Dendritic cell treated with granulocyte-macrophage colony-stimulating factor and Interleukin-4, amounts not matched to agents 40 ng/mL and 50 ng/mL, for 4 days (primary cell): ENCODE measurements around the gene SV2B.

Experiments used
- H3K27ac Mint-ChIP-seq: one replicate; pipeline ENCODE4 v1.8.0; 2022; ENCODE audit warnings: mild to moderate bottlenecking, mixed read lengths
- H3K27me3 Mint-ChIP-seq: one replicate; pipeline ENCODE4 v1.8.0; 2022; ENCODE audit warnings: mild to moderate bottlenecking, mixed read lengths
- H3K36me3 Mint-ChIP-seq: one replicate; pipeline ENCODE4 v1.8.0; 2022; ENCODE audit warnings: low read depth, mixed read lengths
- H3K4me1 Mint-ChIP-seq: one replicate; pipeline ENCODE4 v1.8.0; 2022; ENCODE audit warnings: low read depth, mixed read lengths
- H3K4me3 Mint-ChIP-seq: one replicate; pipeline ENCODE4 v1.8.0; 2022; ENCODE audit warnings: mild to moderate bottlenecking, moderate library complexity, mixed read lengths
- H3K9me3 Mint-ChIP-seq: one replicate; pipeline ENCODE4 v1.8.0; 2022; ENCODE audit warnings: mixed read lengths
- intact Hi-C: fragments of 100-400 bp; cut with micrococcal nuclease; formaldehyde crosslinking; loops from one replicate; pipeline ENCODE4 v1.15.0; 2022

Gene SV2B, protein sequence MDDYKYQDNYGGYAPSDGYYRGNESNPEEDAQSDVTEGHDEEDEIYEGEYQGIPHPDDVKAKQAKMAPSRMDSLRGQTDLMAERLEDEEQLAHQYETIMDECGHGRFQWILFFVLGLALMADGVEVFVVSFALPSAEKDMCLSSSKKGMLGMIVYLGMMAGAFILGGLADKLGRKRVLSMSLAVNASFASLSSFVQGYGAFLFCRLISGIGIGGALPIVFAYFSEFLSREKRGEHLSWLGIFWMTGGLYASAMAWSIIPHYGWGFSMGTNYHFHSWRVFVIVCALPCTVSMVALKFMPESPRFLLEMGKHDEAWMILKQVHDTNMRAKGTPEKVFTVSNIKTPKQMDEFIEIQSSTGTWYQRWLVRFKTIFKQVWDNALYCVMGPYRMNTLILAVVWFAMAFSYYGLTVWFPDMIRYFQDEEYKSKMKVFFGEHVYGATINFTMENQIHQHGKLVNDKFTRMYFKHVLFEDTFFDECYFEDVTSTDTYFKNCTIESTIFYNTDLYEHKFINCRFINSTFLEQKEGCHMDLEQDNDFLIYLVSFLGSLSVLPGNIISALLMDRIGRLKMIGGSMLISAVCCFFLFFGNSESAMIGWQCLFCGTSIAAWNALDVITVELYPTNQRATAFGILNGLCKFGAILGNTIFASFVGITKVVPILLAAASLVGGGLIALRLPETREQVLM

DNA sequence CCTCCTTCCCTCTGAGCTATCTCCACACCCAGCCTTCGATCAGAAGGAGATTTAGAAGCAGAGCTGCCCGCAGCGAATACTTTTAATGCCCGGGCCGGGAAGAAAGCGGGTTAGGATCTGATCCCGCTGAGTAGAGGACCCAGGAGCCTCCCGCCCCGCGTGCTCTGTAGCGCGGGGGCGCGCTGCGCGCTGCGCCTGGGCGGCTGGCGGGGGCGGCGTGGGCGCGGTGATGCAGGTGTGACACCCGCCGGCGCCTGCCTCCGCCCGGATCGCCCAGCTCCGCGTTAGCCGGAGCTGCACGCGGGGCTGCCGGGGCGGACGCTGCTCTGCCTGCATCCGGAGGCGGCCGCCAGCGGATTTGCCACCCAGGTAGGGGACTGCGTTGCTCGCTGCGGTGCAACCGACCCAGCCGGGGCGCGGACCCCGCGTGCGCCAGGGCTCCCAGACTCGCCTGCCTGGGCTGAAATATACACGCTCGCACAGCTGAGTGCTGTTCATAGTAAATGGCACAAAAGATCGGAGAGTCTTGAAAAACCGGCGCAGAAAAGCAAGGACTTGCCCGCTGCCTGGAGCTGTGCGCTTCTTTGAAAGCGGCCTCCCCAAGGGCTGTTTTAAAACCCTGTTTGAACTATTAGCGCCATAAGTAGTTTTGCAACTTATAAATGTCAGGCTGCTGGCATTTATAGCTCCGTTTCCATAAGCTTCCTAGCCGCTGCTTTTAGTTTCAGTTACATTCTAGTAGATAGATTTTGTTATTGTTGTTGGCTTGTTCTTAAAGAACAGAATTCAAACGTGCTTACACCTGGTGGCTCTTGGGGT lies at the start of gene SV2B:
Gene SV2B (plus strand): TSS at position 263 of the 819 bp plus-strand sequence. CDS start 126,007 bp downstream, outside the sequence.
- intact Hi-C loops: no loop called here
- no peaks in the 10 kb centered on the region for H3K9me3 Mint-ChIP-seq
- peak within 1 kb of the TSS; percentile 59 for H3K4me3 Mint-ChIP-seq
- no peaks in the 10 kb centered on the region for H3K36me3 Mint-ChIP-seq
- peaks cover 78% of the 10 kb centered on the region for H3K27me3 Mint-ChIP-seq
- no peak within 1 kb of the TSS for H3K27ac Mint-ChIP-seq
- H3K4me1 Mint-ChIP-seq: peaks cover 16% of the 10 kb centered on the region

GRCh38 chr15:91051248-91051647 lies 48.8 kb upstream of the SV2B start:
- Mint-ChIP-seq H3K4me1 (peaks cover 30% of the 10 kb centered on the region), H3K4me3 (no peak overlapping the region), H3K9me3 (peaks cover 9% of the 10 kb centered on the region), H3K36me3 (no peaks in the 10 kb centered on the region), H3K27me3 (peaks cover 43% of the 10 kb centered on the region), H3K27ac (no peak overlapping the region)
- intact Hi-C loops: no loop called here

- peaks cover 14% of the 10 kb centered on the region for H3K4me1 Mint-ChIP-seq
- H3K4me3 Mint-ChIP-seq: no peak overlapping the region
- intact Hi-C loops: no loop called here
- H3K9me3 Mint-ChIP-seq: no peaks in the 10 kb centered on the region
- no peaks in the 10 kb centered on the region for H3K36me3 Mint-ChIP-seq
- H3K27me3 Mint-ChIP-seq: peaks cover 52% of the 10 kb centered on the region
- H3K27ac Mint-ChIP-seq: no peak overlapping the region
Observed at GRCh38 chr15:91054816-91055215, 45.2 kb upstream of the SV2B start.

GRCh38 chr15:91055548-91056331 lies 44.3 kb upstream of the SV2B start:
- H3K27ac Mint-ChIP-seq: no peak overlapping the region
- no peaks in the 10 kb centered on the region for H3K9me3 Mint-ChIP-seq
- intact Hi-C loops: loop anchor here (1.0 to 2.0 kb wide), 2 partner anchors 169 to 216 kb away; no protein-coding TSS in a partner anchor
- H3K4me1 Mint-ChIP-seq: peaks cover 14% of the 10 kb centered on the region
- peak overlapping the region; percentile 37 for H3K4me3 Mint-ChIP-seq
- H3K36me3 Mint-ChIP-seq: no peaks in the 10 kb centered on the region
- peaks cover 52% of the 10 kb centered on the region for H3K27me3 Mint-ChIP-seq

DNA sequence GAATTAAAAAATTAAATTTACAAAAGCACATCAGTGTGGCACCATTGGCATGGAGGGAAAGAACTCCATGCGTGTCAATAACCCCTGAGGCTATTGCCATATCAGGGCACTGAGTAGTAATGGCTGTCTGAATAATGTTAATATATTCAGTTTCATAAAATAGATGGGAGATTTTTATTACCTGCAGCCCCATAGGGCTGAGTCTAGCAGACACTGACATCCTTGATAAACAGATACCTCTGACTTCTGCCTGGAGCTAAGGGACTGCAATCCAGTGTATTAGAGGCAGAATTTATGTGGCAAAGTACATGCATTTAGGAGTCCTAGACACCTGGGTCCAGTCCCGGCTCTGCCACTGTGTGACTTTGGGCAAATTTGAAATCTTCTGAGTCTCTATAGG lies 38.8 kb upstream of the SV2B start:
- no peak overlapping the region for H3K27ac Mint-ChIP-seq
- peaks cover 12% of the 10 kb centered on the region for H3K9me3 Mint-ChIP-seq
- peaks cover 25% of the 10 kb centered on the region for H3K27me3 Mint-ChIP-seq
- H3K36me3 Mint-ChIP-seq: no peaks in the 10 kb centered on the region
- peaks cover 2% of the 10 kb centered on the region for H3K4me1 Mint-ChIP-seq
- intact Hi-C loops: no loop called here
- no peak overlapping the region for H3K4me3 Mint-ChIP-seq

DNA sequence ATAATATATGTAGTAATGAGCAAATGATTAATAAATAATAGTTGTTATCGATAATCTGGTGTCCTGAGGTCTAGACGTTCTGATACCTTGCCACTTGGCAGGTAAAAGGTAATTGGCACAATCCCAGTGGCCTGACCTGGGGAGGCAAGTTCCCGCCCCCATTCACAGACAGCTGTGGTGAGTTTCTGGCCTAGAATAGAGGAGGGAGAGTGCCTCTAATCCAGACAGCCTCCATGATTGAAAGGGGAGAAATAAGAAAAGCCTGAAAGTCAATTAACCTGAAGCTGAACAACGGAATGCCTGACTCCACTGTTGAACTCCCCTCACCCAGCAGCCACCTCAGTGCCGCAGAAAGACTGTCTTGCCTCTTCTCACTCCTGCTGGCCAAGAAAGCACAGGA lies 38.1 kb upstream of the SV2B start:
- no peaks in the 10 kb centered on the region for H3K4me1 Mint-ChIP-seq
- peaks cover 12% of the 10 kb centered on the region for H3K9me3 Mint-ChIP-seq
- intact Hi-C loops: no loop called here
- no peaks in the 10 kb centered on the region for H3K36me3 Mint-ChIP-seq
- peaks cover 20% of the 10 kb centered on the region for H3K27me3 Mint-ChIP-seq
- no peak overlapping the region for H3K27ac Mint-ChIP-seq
- H3K4me3 Mint-ChIP-seq: no peak overlapping the region

DNA sequence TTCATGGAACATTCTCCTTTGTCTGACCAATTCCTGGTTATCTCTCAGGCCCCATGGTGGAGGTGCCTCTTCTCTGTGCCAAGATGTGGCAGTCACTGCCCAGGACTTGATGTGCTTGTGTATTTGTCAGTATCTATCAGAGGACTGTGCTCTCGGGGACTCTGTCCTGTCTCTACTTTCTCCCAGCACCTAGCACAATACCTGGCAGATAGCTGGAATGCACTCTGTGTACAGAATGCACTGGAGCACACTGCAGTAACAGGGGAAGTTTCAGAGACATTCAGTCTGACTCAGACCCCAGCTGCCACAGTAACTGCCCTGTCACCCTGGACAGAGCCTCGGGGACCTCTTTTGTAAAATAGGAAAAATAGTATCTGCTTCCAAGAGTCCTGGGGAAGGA lies 34.6 kb upstream of the SV2B start:
- H3K9me3 Mint-ChIP-seq: peaks cover 12% of the 10 kb centered on the region
- no peaks in the 10 kb centered on the region for H3K4me1 Mint-ChIP-seq
- no peak overlapping the region for H3K27ac Mint-ChIP-seq
- H3K27me3 Mint-ChIP-seq: peaks cover 16% of the 10 kb centered on the region
- H3K36me3 Mint-ChIP-seq: no peaks in the 10 kb centered on the region
- no peak overlapping the region for H3K4me3 Mint-ChIP-seq
- intact Hi-C loops: no loop called here

DNA sequence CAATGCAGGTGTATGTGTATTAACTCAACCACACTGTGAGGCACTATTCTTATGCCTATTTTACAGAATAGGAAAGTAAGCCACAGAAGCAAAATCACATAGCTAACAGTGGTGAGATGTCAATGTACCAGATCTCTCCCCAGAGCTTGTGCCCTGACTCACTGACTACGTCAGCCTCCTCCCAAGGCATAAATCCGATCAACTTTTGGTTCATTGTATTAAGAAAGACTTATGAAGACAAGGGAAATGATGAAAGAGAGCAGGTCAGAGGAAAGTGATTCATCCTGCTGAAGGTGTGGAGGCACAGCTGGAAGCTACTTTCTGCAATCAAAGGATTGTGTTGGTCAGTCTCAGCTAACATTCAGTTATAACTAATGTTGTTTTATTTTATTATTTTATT lies 33.0 kb upstream of the SV2B start:
- Mint-ChIP-seq H3K36me3 (no peaks in the 10 kb centered on the region), H3K4me1 (peaks cover 2% of the 10 kb centered on the region), H3K27me3 (peaks cover 18% of the 10 kb centered on the region), H3K27ac (no peak overlapping the region), H3K9me3 (peaks cover 12% of the 10 kb centered on the region), H3K4me3 (no peak overlapping the region)
- intact Hi-C loops: no loop called here

DNA sequence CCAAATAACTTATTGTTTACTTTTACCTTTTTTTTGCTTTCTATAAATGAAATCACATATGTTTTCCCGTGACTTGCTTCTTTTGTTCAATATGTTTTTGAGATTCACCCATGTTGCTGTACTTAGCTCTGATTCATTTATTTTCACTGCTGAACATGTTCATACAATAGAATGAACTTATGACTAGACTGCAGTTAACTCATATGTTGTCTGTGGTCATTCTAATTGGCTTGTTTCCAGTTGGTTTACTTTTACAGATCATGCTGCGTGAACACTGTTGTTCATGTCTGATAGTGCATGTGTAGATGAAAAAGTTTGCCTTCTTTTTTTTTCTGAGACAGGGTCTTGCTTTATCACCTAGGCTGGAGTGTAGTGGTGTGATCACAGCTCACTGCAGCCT lies 31.6 kb upstream of the SV2B start:
- peaks cover 12% of the 10 kb centered on the region for H3K9me3 Mint-ChIP-seq

DNA sequence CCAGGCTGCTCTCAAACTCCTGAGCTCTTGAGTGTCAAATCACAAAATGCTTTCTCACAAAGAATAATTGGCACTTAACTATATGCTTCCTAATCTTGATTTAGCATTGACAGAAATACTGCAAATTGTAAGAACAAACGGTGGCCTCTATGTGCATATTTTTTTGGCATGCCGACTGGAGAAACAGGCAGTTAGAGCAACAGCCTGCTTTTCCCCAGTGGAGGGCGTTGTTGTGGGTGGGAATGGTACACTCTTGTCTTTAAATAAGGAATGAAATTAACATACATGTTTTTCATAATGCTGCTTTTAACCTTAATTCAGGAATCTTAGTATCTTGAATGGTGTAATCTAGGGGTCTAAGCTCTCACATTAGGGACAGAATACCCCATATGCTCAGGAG lies 31.1 kb upstream of the SV2B start:
- peaks cover 10% of the 10 kb centered on the region for H3K9me3 Mint-ChIP-seq
- H3K4me1 Mint-ChIP-seq: peaks cover 6% of the 10 kb centered on the region
- H3K36me3 Mint-ChIP-seq: no peaks in the 10 kb centered on the region
- H3K27me3 Mint-ChIP-seq: peaks cover 24% of the 10 kb centered on the region
- intact Hi-C loops: no loop called here
- H3K4me3 Mint-ChIP-seq: no peak overlapping the region
- no peak overlapping the region for H3K27ac Mint-ChIP-seq

More for the DNA sequence above, 31.6 kb upstream of the SV2B start:
- Mint-ChIP-seq H3K27me3 (peaks cover 23% of the 10 kb centered on the region), H3K4me3 (no peak overlapping the region), H3K27ac (no peak overlapping the region), H3K36me3 (no peaks in the 10 kb centered on the region), H3K4me1 (peaks cover 6% of the 10 kb centered on the region)
- intact Hi-C loops: no loop called here

GRCh38 chr15:91070872-91071271 lies 29.2 kb upstream of the SV2B start:
- Mint-ChIP-seq H3K27ac (no peak overlapping the region), H3K4me1 (peaks cover 11% of the 10 kb centered on the region), H3K4me3 (no peak overlapping the region), H3K27me3 (peaks cover 24% of the 10 kb centered on the region), H3K9me3 (no peaks in the 10 kb centered on the region), H3K36me3 (no peaks in the 10 kb centered on the region)
- intact Hi-C loops: no loop called here

- peaks cover 12% of the 10 kb centered on the region for H3K4me1 Mint-ChIP-seq
- H3K27ac Mint-ChIP-seq: no peak overlapping the region
- no peaks in the 10 kb centered on the region for H3K9me3 Mint-ChIP-seq
- intact Hi-C loops: no loop called here
- no peaks in the 10 kb centered on the region for H3K36me3 Mint-ChIP-seq
- peaks cover 24% of the 10 kb centered on the region for H3K27me3 Mint-ChIP-seq
- no peak overlapping the region for H3K4me3 Mint-ChIP-seq
Observed at GRCh38 chr15:91072161-91072560, 27.9 kb upstream of the SV2B start.

GRCh38 chr15:91073077-91073476 lies 27.0 kb upstream of the SV2B start:
- H3K9me3 Mint-ChIP-seq: no peaks in the 10 kb centered on the region
- intact Hi-C loops: no loop called here
- H3K4me3 Mint-ChIP-seq: no peak overlapping the region
- peaks cover 12% of the 10 kb centered on the region for H3K4me1 Mint-ChIP-seq
- no peaks in the 10 kb centered on the region for H3K36me3 Mint-ChIP-seq
- H3K27me3 Mint-ChIP-seq: peaks cover 24% of the 10 kb centered on the region
- H3K27ac Mint-ChIP-seq: no peak overlapping the region
